ENCODE data around the gene NLRP5.
"Not testable (repeated sequence)": the region's sequence is repeated elsewhere in the genome, so short reads cannot be mapped to it uniquely, and the experiment has no call there.

The NLRP5 gene

DNA sequence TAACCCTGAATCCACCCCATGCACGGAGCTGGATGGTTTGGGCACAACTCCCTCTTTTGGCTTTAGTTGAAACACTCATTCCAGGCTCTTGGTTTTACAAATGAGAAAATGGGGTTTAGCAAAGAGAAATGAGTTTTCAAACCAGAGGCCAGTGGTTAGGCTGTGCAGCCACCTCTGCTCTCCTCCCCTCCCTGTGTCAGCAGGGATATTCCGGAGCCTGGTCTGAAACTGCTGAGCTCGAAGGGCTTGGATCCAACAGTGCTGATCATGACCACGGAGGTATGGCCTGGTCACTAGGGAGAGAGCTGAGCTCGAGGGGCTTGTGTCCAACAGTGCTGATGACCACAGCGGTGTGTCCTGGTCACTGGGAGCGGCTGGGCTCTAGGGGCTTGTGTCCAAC lies 93.0 kb downstream of the NLRP5 start:
- DNase-seq: no peak

DNA sequence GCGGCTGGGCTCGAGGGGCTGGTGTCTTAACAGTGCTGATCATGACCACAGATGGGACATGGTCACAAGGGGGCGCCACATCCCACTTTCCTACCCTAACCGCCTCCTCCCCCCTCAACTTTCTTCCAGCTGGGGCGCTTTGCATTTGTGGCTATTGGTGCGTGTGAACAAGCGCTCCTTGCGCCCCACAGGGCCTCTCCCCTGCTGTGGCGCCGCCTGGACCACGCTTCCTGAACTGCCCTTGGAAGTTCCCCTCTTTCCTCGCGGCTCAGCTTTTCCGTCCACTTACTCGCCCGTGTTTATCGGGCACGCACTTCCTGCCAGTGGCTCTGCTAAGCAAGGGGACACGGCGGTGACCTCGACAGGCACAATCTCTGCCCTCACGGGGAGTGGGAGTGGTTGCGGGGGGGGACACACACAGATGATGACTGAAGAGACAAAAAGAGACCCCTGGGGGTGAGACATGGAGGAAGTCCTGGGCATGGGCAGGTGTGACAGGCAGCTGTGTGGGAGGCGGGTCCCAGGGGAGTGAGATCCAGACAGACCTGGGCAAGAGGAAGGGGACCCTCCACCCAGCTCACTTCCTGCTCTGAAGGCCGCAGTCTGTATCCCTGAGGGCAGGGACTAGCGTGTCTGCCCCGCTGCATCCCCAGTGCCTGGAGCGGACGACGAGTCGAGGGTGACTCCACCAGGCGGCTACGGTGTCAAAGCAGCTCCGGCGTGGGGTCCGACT lies 94.3 kb downstream of the NLRP5 start:
- peak; percentile 64 for DNase-seq

DNA sequence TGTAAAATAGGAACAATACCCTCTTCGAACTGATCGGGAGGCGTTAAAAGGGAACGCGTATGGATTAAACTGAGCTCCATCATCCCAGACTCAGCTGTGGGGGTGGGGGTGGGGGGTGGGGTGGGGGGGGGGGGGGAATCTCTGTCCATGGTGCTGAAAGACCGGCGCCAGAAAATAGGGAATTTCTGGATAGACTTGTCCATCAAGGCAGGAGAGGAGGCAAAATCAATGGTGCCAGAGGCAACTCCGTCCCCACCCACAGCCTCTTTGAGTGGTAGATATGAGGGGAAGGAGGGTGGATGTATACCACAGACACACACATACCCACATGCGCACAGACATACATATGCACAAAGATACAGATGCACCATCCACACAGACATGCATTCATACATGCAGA lies 97.1 kb downstream of the NLRP5 start:
- DNase-seq: no peak

GRCh38 chr19:56084835-56085536 lies 98.4 kb downstream of the NLRP5 start:
- DNase-seq: no peak

DNA sequence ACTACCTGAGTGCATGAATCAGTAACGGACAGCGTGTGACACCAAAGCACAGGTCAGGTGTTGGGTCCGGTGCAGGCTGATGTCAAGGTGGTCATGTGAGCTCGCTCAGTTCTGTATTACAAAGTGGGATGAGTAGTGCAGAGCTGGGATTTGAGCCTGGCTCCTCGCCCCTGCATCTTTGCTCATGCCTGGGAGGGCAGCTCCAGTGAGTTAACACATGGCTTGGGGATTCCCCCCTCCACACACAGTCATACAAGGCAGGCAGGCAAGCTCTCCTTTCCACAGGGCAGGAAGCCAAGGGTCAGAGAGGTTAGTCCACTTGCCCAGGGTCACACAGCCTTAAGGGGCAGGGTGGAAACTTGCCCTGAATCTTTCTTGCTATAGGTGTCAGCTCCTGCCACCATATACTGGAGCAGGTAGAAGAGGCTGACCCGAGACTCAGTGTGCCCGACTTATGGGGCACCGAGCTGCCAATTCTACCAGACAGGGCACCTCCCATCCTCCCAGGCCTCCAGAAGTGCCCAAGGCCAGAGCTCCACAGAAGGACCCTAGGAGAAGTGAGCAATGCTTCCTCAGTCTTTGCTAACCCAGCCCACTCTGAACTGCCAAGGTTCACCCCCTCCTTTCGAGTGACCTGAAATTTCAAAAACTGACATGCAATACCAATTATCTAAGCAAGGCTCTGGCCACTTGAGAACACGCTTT lies 99.1 kb downstream of the NLRP5 start:
- DNase-seq: no peak

DNA sequence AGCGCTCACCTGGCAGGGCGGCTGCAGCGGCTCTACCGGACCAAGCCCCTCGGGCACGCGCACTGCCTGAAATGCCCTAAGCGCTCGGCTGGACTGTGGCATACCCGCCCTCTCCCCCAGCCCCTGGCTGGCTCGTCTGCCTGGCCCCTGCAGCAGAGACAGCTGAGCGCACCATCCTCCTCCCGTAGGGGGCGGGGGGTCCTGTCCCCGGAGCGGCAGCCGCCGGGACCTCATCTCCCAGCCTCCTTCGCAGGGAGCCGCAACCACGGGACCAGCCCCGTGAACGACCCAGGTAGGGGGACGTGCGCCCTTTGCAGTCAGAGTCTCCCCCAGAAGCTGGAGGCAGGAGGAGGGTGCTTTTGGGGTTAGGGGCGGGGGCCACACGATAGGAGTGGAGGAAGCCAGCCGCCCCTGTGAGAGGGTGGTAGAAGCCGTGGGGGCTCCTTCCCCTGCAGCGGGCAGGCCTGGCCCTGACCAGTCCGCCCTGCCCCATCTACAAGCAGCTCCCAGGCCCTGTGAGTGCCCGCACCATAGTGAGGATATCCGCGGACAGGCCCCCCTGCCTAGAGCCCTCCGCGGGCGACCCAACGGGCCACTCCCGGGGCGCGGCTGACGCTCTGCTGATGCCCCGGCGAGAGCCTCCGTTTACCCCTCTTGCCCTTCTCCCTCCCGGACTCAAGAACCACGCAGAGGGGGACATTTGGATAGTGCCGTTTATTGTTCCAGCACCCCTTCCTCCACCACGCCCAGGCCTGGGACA lies 100.3 kb downstream of the NLRP5 start:
- DNase-seq: no peak

GRCh38 chr19:56087647-56088496 lies 101.3 kb downstream of the NLRP5 start:
- DNase-seq: no peak

GRCh38 chr19:56088497-56089215 lies 102.1 kb downstream of the NLRP5 start:
- no peak for DNase-seq

- no peak for DNase-seq
These were observed 102.8 kb downstream of the NLRP5 start for GRCh38 chr19:56089344-56089743.

DNA sequence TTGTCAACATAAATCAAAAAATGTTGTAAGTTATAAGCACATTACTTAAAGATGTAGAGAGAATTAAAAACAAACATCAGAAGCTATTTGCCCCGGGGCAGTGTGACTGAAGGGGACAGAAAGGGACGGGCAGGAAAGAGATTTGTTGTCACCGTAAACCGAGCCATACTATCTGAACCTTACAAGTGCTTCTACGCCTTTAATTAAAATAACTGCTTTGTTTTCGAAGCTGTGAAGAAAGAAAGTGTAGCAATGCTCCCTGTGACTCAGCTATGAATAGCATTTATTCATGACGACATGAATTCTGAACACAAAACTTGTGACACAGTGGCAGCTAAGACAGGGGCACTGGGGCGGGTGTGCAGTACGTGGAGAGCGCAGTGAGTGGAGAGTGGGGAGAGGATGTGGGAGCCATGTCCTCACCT lies 104.5 kb downstream of the NLRP5 start:
- peak; percentile 44 for DNase-seq

DNA sequence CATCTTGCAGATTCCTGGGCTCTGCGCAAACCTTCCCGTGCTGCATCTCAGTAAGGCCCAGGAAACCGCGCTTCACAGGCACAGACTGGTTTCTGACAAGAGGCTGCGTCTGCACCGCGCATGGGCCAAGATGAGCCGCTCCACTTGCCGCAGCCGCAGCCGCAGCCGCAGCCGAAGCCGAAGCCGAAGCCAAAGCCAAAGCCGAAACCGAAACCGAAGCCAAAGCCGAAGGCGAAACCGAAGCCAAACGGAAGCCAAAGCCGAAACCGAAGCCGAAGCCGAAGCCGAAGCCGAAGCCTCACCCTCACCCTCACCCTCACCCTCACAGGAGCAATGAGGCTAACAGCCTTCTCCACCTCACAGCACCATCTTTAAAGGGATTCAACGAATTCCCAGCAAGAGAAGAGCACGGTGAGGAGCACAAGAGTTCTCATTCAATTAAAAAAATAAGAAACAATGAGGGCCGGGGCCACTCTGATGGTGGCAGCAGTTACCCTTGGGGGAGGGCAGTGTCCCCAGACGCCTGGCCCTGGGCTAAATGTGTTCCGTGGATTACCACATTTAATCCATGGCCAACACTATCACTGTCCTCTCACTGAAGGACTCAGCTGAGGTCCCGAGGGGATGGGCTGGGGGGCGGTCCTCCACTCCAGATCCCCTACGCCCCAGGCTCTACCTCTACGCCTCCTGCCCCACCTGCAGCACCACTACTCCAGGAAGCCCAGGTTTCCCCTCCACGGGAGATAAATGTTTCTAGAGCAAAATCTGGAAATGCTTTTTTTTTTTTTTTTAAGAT lies 105.4 kb downstream of the NLRP5 start:
- peak; percentile 83 for DNase-seq

GRCh38 chr19:56092685-56093631 lies 106.4 kb downstream of the NLRP5 start:
- no peak for DNase-seq

DNA sequence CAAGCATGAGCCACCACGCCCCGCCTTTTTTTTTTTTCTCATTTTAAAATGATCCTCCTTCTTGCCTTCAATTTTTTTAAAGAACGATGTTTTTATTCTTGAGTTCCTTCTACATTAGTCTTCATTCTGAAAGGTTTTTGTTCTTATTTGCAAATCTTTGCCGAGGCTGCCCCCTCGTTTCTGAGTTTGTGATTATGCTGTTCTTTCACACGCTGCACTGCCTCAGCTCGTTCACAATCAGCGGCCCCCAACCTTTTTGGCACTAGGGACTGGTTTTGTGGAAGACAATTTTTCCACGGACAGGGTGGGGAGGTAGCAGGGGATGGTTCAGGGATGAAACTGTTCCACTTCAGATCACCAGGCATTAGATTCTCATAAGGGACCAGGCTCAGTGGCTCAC lies 107.9 kb downstream of the NLRP5 start:
- DNase-seq: no peak

- DNase-seq: no peak
These were observed 110.1 kb downstream of the NLRP5 start for GRCh38 chr19:56096665-56097064.

GRCh38 chr19:56097306-56097705 lies 110.7 kb downstream of the NLRP5 start:
- DNase-seq: no peak

GRCh38 chr19:56097776-56098175 lies 111.2 kb downstream of the NLRP5 start:
- no peak for DNase-seq

DNA sequence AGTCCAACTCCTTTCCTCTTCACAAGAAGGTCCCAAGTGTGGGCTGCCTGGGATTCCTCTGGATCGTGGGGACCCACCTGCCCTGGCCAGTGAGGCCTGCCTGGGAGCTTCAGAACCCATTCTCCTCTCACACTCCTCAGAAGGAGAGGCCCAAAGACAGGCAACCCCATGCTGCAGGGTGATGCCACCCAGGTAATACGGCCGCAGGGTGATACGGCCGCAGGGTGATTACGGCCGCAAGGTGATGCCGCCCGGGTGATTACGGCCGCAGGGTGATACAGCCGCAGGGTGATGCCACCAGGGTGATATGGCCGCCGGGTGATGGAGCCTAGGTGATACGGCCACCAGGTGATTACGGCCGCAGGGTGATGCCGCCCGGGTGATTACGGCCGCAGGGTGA lies 111.7 kb downstream of the NLRP5 start:
- DNase-seq: not testable (repeated sequence)

DNA sequence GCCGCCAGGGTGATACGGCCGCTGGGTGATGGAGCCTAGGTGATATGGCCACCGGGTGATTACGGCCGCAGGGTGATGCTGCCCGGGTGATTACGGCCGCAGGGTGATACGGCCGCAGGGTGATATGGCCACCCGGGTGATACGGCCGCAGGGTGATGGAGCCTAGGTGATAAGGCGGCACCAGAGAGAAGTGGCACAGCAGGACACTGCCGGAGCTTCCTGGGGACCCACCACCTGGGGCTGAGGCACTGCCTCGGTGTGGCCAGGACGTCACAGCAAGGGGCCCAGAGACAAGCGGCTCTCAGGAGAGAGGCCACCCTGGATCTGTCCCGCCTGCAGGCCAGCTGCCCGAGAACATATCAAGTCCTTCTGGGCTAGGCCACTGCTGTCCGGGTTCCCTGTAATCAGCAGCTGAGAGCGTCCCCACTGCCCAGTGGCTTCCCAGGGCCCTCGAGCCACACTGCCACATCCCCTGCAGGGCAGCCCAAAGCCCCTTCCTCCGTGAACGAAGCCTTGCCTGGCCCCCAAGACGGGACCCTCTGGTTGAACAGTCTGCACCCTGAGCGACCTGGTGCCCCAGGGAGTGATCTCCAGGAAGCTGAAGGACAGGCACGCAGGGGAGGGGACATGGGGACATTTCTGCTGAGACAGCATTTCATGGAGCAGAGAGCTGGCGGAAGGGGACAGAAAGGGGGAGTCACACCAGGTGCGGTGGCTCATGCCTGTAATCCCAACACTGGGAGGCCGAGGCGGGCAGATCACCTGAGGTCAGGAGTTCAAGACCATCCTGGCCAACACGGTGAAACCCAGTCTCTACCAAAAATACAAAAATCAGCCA lies 112.4 kb downstream of the NLRP5 start:
- no peak for DNase-seq

Measured in NCI-H1436 (cell line).